Stimulated activated CD8-positive, alpha-beta memory T cell treated with anti-CD3 and anti-CD28 coated beads, Interleukin-7, amount 100 ng/mL, for 4 hours (primary cell): ENCODE data around the gene IGSF22.

Source experiments
- DNase-seq, 2 donors: peaks; one replicate each; pipeline ENCODE4 v3.0.0-alpha.2; 2020; ENCODE audit warnings: low read depth in 2 of 2

Gene IGSF22

GRCh38 chr11:18713646-18714442 is 12.1 kb downstream of the IGSF22 start:
- DNase-seq: no peak

GRCh38 chr11:18710545-18710944 is 15.4 kb downstream of the IGSF22 start:
- no peak for DNase-seq

- no peak for DNase-seq
These were observed 16.6 kb downstream of the IGSF22 start for GRCh38 chr11:18709414-18709813.

GRCh38 chr11:18707811-18708340 is 18.1 kb downstream of the IGSF22 start:
- no peak for DNase-seq

- DNase-seq: peak in 1 of 2 donors; percentile 31
These were observed 19.4 kb downstream of the IGSF22 start for GRCh38 chr11:18706330-18707243.

GRCh38 chr11:18705651-18706281 is 20.2 kb downstream of the IGSF22 start:
- DNase-seq: no peak

- DNase-seq: no peak
These were observed 21.3 kb downstream of the IGSF22 start for GRCh38 chr11:18704698-18705097.

- no peak for DNase-seq
These were observed 21.8 kb downstream of the IGSF22 start for GRCh38 chr11:18704045-18704645.

- no peak for DNase-seq
These were observed 22.8 kb downstream of the IGSF22 start for GRCh38 chr11:18703001-18703763.

- no peak for DNase-seq
These were observed 24.3 kb downstream of the IGSF22 start for GRCh38 chr11:18701614-18702216.

- DNase-seq: no peak
These were observed 25.1 kb downstream of the IGSF22 start for GRCh38 chr11:18700872-18701271.

- no peak for DNase-seq
These were observed 25.6 kb downstream of the IGSF22 start for GRCh38 chr11:18700375-18700774.

GRCh38 chr11:18699848-18700261 is 26.1 kb downstream of the IGSF22 start:
- no peak for DNase-seq

- DNase-seq: no peak
These were observed 26.8 kb downstream of the IGSF22 start for GRCh38 chr11:18699269-18699596.

- peak; percentile 75 to 86 for DNase-seq
These were observed 27.4 kb downstream of the IGSF22 start, which contains the start of gene TMEM86A for GRCh38 chr11:18698341-18699268. TMEM86A (plus strand) TSS chr11:18698779; CDS start chr11:18698887, 108 bp downstream.

- DNase-seq: no peak
These were observed 28.4 kb downstream of the IGSF22 start for GRCh38 chr11:18697576-18697975.

GRCh38 chr11:18696638-18697225 is 29.3 kb downstream of the IGSF22 start:
- DNase-seq: no peak

GRCh38 chr11:18692941-18693760 is 32.8 kb downstream of the IGSF22 start:
- no peak for DNase-seq
